NCI-H345 treated with DMSO at 0.1 percent for 48 hours (cell line): ENCODE measurements around the gene MAGEA2.
"Not testable (repeated sequence)": the region's sequence is repeated elsewhere in the genome, so short reads cannot be mapped to it uniquely, and the experiment has no call there.

ENCODE experiments used
- DNase-seq: peaks from one replicate; lab custom pipeline; 2025; ENCODE audit not compliant: unreplicated experiment; lab: John Stamatoyannopoulos, UW

Gene MAGEA2, protein sequence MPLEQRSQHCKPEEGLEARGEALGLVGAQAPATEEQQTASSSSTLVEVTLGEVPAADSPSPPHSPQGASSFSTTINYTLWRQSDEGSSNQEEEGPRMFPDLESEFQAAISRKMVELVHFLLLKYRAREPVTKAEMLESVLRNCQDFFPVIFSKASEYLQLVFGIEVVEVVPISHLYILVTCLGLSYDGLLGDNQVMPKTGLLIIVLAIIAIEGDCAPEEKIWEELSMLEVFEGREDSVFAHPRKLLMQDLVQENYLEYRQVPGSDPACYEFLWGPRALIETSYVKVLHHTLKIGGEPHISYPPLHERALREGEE

DNA sequence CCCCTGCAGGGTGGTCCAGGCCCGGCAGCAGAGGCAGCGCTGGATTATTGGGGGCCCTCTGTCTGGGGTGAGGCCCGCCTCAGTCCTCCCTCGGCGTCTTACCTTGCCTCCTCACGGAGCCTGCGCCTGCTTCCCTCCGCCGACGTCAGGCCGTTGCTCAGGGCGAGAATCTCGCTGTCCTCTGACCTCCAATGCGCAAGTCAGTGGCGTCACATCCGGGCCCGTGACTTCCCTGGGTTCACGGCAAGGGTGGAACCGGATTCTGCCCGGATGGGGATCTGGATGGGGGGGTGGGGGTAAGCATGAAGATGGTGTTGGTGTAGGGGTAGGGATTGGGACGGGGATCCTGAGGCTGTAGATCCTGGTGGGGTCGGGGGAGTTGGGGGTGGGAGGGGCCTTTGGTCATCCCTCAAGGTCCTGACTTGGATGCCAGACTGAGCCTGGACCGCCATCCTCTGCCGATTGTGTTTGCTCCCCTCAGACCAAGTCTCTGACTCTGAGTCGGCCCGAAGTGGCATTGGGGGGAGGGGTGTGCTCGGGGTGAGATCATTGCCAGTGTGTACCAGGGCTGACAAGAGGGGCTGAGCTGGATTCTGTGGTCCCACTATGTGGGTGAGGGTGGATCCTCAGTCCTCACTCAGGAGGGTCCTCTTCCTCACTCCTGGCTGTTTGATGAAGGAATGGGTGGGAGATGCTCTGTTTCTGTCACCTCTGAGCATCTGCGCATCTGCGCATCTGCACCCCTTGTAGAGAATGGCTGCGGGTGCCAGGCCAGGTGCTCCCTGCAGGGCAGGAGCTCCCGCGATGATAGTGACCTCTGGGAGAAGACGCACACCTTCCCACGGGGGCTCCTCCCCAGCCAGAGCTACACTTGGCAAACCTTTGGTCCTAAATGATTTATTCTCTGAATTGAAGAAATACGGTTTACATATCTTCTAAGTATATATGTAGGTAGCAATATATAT is at the start of gene MAGEA2:
Gene MAGEA2 (minus strand): TSS at position 157 of the 965 bp plus-strand sequence. CDS start 2,479 bp downstream, outside the sequence.
- not testable (repeated sequence) for DNase-seq

DNA sequence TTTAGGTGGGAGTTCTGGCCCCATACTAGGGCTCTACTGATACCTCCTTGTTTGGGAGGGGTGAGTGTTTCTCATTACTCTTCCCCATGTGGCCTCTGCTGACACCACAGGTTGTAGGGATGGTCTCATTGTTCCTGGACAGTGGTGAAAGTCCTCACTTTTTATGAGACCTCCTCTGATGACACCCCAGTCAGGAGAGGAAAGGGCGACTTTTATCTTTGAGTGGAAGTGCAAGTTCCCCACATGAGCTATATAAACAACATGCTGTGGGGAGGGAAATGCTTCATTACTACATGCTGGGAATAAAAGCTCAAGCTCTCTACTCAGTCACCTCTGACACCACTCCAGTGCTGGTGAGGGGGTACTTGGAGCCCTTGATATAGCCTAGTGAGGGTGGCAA is 45.3 kb upstream of the MAGEA2 start:
- DNase-seq, result no peak

DNA sequence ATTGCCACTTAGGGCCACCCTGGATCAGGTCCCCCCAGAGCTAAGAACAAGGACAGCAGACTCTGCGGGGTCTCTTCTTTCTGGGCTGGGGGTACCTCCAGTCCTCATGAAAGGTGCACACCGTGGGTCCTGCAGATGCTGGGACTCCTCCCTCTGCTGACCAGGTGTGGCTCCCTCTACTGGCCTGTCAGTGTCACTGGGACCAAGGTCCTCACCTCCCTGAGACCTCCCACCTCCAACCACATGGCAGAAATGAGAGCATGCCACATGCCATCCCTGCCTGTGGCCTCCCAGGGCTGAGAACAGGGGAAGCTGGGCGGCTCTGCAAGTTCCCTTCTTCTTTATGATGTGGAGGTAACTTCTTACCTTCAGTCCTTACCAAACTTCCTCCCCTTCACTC is 33.4 kb upstream of the MAGEA2 start:
- not testable (repeated sequence) for DNase-seq

DNA sequence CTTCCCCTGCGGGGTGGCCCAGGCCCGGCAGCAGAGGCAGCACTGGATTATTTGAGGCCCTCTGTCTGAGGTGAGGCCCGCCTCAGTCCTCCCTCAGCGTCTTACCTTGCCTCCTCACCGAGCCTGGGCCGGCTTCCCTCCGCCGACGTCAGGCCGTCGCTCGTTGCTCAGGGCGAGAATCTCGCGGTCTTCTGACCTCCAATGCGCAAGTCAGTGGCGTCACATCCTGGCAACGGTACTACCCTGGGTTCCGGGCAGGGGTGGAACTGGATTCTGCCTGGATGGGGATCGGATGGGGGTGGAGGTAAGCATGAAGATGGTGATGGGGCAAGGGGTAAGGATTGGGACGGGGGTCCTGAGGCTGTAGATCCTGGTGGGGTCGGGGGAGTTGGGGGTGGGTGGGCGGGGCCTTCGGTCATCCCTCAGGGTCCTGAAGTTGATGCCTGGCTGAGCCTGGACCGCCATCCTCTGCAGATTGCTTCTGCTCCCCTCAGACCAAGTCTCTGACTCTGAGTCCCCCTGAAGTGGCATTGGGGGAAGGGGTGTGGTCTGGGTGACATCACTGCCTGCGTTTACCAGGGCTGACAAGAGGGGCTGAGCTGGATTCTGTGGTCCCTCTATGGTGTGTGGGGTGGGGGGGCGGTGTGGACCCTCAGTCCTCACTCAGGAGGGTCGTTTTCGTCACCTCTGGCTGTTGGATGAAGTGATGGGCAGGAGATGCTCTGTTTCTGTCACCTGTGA is 16.1 kb upstream of the MAGEA2 start, which contains the start of gene MAGEA6:
Gene MAGEA6 (minus strand): TSS at position 141 of the 741 bp plus-strand sequence. CDS start 2,039 bp downstream, outside the sequence.
- not testable (repeated sequence) for DNase-seq

DNA sequence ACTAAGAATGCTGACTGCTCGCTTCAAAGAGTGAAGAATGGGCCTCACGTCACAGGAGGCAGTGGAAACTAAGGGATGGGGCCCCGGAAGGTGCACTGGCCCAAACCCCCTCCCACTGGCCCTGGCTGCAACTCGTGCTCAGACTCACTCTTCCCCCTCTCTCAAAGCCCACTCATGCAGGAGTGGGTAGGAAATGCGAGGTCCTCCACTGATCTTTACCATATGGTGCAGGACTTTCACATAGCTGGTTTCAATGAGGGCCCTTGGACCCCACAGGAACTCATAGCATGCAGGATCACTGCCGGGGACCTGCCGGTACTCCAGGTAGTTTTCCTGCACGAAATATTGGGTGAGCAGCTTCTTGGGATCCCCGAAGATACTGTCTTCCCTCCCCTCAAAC is 12.9 kb upstream of the MAGEA2 start:
- DNase-seq, result not testable (repeated sequence)

DNA sequence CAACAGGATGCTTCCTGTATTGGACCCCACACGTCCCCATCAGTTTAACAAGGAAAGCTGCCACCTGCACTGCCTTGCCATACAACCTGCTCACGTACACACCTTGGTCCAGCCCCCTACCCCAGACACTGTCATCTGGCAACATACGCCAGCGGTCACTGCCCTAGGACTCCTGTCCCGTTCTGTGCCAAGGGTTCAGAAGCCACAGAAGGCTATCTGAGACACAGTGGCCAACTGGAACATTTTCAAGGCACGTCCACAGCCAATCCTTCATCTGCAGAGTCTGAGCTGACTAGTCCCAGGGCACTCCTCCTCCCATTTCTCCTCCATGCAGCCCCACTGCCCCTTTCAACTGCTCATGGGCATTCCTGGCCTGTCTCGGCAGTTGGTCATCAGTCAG is 7.9 kb upstream of the MAGEA2 start:
- not testable (repeated sequence) for DNase-seq

DNA sequence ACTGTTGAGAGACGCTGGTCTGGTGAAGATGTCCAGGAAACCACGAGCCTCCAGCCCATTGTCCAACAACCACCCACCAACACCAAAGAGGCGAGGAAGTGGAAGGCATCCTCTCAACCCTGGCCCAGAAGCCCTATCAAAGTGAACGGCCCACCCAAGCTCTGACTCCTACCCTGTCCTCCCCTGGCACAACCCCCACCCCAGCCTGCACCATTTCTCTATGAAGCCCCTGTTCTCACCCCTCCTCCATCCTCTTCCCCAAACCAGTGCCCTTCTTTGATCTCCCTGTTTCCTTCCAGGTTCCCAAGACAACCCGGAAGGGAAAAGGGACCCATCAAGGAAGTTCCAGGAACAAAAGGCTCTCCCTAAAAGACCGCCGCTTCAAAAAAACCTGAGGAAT is 5.9 kb upstream of the MAGEA2 start:
- not testable (repeated sequence) for DNase-seq

DNA sequence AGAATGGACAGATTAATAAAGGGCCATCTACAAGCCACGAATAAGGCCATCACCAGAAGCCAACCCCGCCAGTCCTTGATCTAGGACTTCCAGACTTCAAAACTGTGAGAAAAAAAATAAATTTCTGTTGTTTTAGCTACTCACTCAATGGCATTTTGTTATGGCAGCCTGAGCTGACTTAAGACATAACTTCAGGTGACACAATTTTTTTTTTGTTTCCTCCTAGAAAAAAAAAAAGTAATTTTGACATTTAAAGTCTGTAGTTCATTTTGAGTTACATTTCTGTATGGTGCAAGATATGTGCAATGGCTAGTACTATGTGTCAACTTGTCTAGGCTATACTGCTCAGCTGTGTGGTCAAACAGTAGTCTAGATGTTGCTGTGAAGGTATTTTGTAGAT is 5.3 kb upstream of the MAGEA2 start, which contains the start of gene CSAG3:
Gene CSAG3 (plus strand): TSS at position 301 of the 400 bp plus-strand sequence.
- not testable (repeated sequence) for DNase-seq

DNA sequence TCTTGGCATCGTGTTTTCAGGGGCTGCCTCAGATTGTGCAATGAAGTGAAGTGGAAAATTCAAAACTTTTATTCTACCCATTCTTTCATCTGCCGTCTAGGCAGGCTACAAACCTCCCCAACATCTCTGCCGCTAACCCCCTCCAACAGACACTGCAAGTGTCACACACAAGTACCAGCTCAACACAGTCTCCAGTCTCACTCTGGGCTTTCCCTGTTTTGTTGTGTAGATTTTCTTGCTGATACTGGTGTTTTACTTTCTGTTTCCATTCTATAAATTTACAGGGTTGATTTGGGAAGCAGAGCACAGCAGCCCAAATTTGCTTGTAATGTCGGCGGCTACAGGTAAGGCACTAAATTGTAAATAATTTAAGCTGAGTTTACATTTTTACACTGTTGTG is 1.2 kb upstream of the MAGEA2 start:
- not testable (repeated sequence) for DNase-seq

DNA sequence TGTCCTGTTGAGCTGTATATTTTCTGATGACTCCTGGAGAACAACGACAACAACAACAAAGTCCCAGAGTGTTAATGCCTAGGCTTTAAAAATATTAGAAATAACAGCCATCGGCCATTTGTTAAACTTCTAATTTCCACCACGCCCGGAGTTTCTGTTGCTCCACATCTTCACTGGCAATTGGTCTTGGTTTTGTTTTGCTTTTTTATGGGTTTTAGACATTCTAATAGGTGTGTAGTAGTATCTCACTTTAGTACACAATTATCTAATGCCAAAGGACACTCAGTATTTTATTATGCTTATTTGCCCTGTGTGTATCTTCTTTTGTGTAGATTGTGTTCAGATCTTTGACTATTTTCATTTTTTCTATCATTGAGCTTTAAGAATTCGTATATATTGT is 15.1 kb downstream of the MAGEA2 start:
- DNase-seq, result no peak

DNA sequence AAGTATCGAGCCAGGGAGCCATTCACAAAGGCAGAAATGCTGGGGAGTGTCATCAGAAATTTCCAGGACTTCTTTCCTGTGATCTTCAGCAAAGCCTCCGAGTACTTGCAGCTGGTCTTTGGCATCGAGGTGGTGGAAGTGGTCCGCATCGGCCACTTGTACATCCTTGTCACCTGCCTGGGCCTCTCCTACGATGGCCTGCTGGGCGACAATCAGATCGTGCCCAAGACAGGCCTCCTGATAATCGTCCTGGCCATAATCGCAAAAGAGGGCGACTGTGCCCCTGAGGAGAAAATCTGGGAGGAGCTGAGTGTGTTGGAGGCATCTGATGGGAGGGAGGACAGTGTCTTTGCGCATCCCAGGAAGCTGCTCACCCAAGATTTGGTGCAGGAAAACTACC is 17.1 kb downstream of the MAGEA2 start:
- not testable (repeated sequence) for DNase-seq

DNA sequence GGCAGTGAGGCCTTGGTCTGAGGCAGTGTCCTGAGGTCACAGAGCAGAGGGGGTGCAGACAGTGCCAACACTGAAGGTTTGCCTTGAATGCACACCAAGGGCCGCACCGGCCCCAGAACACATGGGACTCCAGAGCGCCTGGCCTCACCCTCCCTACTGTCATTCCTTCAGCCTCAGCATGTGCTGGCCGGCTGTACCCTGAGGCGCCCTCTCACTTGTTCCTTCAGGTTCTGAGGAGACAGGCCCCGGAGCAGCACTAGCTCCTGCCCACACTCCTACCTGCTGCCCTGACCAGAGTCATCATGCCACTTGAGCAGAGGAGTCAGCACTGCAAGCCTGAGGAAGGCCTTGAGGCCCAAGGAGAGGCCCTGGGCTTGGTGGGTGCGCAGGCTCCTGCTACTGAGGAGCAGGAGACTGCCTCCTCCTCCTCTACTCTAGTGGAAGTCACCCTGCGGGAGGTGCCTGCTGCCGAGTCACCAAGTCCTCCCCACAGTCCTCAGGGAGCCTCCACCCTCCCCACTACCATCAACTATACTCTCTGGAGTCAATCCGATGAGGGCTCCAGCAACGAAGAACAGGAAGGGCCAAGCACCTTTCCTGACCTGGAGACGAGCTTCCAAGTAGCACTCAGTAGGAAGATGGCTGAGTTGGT is 17.7 kb downstream of the MAGEA2 start:
- no peak for DNase-seq

DNA sequence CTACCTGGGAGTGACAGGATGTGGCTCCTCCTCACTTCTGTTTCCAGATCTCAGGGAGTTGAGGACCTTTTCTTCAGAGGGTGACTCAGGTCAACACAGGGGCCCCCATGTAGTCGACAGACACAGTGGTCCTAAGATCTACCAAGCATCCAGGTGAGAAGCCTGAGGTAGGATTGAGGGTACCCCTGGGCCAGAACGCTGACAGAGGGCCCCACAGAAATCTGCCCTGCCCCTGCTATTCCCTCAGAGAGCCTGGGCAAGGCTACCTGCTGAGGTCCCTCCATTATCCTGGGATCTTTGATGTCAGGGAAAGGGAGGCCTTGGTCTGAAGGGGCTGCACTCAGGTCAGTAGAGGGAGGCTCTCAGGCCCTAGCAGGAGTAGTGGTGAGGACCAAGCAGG is 18.5 kb downstream of the MAGEA2 start:
- DNase-seq, result no peak

DNA sequence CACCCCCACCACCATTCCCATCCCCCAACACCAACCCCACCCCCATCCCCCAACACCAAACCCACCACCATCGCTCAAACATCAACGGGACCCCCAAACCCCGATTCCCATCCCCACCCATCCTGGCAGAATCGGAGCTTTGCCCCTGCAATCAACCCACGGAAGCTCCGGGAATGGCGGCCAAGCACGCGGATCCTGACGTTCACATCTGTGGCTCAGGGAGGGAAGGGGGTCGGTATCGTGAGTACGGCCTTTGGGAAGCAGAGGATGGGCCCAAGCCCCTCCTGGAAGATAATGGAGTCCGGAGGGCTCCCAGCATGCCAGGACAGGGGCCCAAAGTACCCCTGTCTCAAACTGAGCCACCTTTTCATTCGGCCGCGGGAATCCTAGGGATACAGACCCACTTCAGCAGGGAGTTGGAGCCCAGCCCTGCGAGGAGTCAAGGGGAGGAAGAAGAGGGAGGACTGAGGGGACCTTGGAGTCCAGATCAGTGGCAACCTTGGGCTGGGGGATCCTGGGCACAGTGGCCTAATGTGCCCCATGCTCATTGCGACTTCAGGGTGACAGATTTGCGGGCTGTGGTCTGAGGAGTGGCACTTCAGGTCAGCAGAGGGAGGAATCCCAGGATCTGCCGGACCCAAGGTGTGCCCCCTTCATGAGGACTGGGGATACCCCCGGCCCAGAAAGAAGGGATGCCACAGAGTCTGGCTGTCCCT is 19.3 kb downstream of the MAGEA2 start:
- DNase-seq, result not testable (repeated sequence)

DNA sequence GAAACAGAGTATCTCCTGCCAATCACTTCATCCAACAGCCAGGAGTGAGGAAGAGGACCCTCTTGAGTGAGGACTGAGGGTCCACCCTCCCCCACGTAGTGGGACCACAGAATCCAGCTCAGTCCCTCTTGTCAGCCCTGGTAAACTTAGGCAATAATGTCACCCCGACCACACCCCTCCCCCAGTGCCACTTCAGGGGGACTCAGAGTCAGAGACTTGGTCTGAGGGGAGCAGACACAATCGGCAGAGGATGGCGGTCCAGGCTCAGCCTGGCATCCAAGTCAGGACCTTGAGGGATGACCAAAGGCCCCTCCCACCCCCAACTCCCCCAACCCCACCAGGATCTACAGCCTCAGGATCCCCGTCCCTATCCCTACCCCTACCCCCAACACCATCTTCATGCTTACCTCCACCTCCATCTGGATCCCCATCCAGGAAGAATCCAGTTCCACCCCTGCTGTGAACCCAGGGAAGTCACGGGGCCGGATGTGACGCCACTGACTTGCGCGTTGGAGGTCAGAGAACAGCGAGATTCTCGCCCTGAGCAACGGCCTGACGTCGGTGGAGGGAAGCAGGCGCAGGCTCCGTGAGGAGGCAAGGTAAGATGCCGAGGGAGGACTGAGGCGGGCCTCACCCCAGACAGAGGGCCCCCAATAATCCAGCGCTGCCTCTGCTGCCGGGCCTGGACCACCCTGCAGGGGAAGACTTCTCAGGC is 20.2 kb downstream of the MAGEA2 start, which contains the start of the genes CSAG1 and MAGEA12:
Gene CSAG1 (minus strand): TSS at position 461 of the 715 bp plus-strand sequence. CDS start 1,261 bp downstream, outside the sequence.
Gene MAGEA12 (plus strand): TSS at position 497 of the 715 bp plus-strand sequence. CDS start 2,405 bp downstream, outside the sequence.
- no peak for DNase-seq

DNA sequence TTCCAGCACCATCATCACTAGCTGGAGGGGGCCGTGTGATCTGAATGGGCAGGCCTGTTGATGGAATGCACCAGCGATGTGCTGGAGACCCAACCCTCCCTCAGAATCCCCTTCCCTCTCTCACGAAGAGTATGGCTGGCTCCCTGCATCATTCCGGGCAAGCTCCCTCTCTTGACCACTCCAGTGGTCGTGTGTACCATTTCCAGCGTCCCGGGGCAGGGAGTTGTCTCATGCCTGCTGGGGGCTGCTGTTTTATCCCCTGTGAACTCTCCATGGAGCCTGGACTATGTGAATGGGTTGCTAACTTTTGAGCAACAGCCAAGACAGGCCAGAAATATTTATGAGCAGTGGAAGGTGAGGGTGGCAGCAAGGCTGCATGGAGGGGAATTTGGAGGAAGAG is 28.2 kb downstream of the MAGEA2 start:
- DNase-seq, result no peak

DNA sequence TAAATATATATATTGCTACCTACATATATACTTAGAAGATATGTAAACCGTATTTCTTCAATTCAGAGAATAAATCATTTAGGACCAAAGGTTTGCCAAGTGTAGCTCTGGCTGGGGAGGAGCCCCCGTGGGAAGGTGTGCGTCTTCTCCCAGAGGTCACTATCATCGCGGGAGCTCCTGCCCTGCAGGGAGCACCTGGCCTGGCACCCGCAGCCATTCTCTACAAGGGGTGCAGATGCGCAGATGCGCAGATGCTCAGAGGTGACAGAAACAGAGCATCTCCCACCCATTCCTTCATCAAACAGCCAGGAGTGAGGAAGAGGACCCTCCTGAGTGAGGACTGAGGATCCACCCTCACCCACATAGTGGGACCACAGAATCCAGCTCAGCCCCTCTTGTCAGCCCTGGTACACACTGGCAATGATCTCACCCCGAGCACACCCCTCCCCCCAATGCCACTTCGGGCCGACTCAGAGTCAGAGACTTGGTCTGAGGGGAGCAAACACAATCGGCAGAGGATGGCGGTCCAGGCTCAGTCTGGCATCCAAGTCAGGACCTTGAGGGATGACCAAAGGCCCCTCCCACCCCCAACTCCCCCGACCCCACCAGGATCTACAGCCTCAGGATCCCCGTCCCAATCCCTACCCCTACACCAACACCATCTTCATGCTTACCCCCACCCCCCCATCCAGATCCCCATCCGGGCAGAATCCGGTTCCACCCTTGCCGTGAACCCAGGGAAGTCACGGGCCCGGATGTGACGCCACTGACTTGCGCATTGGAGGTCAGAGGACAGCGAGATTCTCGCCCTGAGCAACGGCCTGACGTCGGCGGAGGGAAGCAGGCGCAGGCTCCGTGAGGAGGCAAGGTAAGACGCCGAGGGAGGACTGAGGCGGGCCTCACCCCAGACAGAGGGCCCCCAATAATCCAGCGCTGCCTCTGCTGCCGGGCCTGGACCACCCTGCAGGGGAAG is 39.5 kb downstream of the MAGEA2 start, which contains the start of gene MAGEA2B:
Gene MAGEA2B (plus strand): TSS at position 814 of the 973 bp plus-strand sequence. CDS start 2,479 bp downstream, outside the sequence.
- not testable (repeated sequence) for DNase-seq
